SK-N-SH (cell line): ENCODE measurements around the gene ALAS2. TPM values are rescaled to one million over a fixed set of nuclear protein-coding genes. Genes with fewer than 3 reads are reported as not detected.

Source experiments
- CTCF ChIA-PET: fragments of 300-600, 350-600 bp; formaldehyde crosslinking; extraction: SDS; loops from one replicate; lab custom pipeline; 2021; lab: Yijun Ruan, JAX
- POLR2A ChIA-PET: fragments of 350-600 bp; sonication (Branson Sonifier 250); formaldehyde crosslinking; extraction: SDS; loops from one replicate; lab custom pipeline; 2020; ENCODE audit warnings: antibody characterized with exemption, inconsistent platforms; lab: Yijun Ruan, JAX
- DNase-seq: peaks from one replicate; pipeline ENCODE4 v3.0.0; 2012
- H2AFZ ChIP-seq: fragments of 200-600 bp; sonication (generic); 2 replicates; pipeline ENCODE4 v1.8.1; 2016; ENCODE audit warnings: antibody characterized with exemption, mild to moderate bottlenecking, low read depth
- H3F3A ChIP-seq: fragments of 200-600 bp; sonication (generic); replicated peaks from 2 replicates; pipeline ENCODE3; 2016; ENCODE audit warnings: antibody characterized with exemption, mild to moderate bottlenecking; ENCODE audit not compliant: insufficient read depth
- H3K27ac ChIP-seq, 2 experiments: fragments of 200-500 bp in 1 of 2; fragments of 200-600 bp in 1 of 2; sonication (Bioruptor generic) in 1 of 2; sonication (generic), shearing (Covaris generic) in 1 of 2; 2 replicates each; pipeline versions ENCODE4 v1.5.1 to v1.6.1; 2014 to 2016; ENCODE audit warnings: low read depth in 2 of 2, inconsistent platforms in 1 of 2, low read length in 1 of 2, mild to moderate bottlenecking in 1 of 2, mixed read lengths in 1 of 2
- H3K27me3 ChIP-seq: fragments of 200-600 bp; sonication (generic), shearing (Covaris generic); 2 replicates; pipeline ENCODE4 v1.6.1; 2016; ENCODE audit warnings: mixed run types; ENCODE audit not compliant: insufficient read depth
- H3K36me3 ChIP-seq, 2 experiments: fragments of 200-500 bp in 1 of 2; fragments of 200-600 bp in 1 of 2; sonication (Bioruptor generic) in 1 of 2; sonication (generic) in 1 of 2; replicated peaks in 1 of 2; 2 replicates each; pipeline versions ENCODE3 to v1.5.1; 2014 to 2016; ENCODE audit warnings: low read length in 1 of 2, mild to moderate bottlenecking in 1 of 2; ENCODE audit not compliant: insufficient read depth in 2 of 2, control insufficient read depth in 1 of 2
- H3K4me1 ChIP-seq, 2 experiments: fragments of 200-500 bp in 1 of 2; fragments of 200-600 bp in 1 of 2; sonication (Bioruptor generic) in 1 of 2; sonication (generic), shearing (Covaris generic) in 1 of 2; 2 replicates each; pipeline versions ENCODE4 v1.5.1 to v1.6.1; 2014 to 2016; ENCODE audit warnings: low read depth in 1 of 2, low read length in 1 of 2, mixed run types in 1 of 2; ENCODE audit not compliant: insufficient read depth in 2 of 2, control insufficient read depth in 1 of 2
- H3K4me2 ChIP-seq: fragments of 200-600 bp; sonication (generic), shearing (Covaris generic); 2 replicates; pipeline ENCODE4 v1.6.1; 2017; ENCODE audit warnings: mixed run types
- H3K4me3 ChIP-seq, 2 experiments: fragments of 200-500 bp in 1 of 2; fragments of 200-600 bp in 1 of 2; sonication (Bioruptor generic) in 1 of 2; sonication (generic), shearing (Covaris generic) in 1 of 2; 2 replicates each; pipeline versions ENCODE4 v1.5.1 to v1.8.1; 2014 to 2016; ENCODE audit warnings: low read depth in 2 of 2, inconsistent platforms in 1 of 2, low read length in 1 of 2, mild to moderate bottlenecking in 1 of 2, mixed read lengths in 1 of 2, moderate library complexity in 1 of 2
- H3K79me2 ChIP-seq: fragments of 200-600 bp; sonication (generic); 2 replicates; pipeline ENCODE4 v1.8.1; 2017; ENCODE audit warnings: mild to moderate bottlenecking; ENCODE audit not compliant: insufficient read depth
- H3K9ac ChIP-seq: fragments of 200-600 bp; sonication (generic); 2 replicates; pipeline ENCODE4 v1.6.1; 2017; ENCODE audit warnings: mixed run types
- H3K9me2 ChIP-seq: fragments of 200-600 bp; sonication (generic); 2 replicates; pipeline ENCODE4 v1.6.1; 2017; ENCODE audit warnings: mixed run types
- H3K9me3 ChIP-seq: fragments of 200-600 bp; sonication (generic); 2 replicates; pipeline ENCODE4 v1.6.1; 2017; ENCODE audit warnings: mixed run types, mild to moderate bottlenecking, moderate library complexity
- H4K20me1 ChIP-seq: fragments of 200-600 bp; sonication (generic); 2 replicates; pipeline ENCODE4 v1.6.1; 2017; ENCODE audit warnings: mild to moderate bottlenecking, mixed run types; ENCODE audit not compliant: insufficient read depth
- CTCF ChIP-seq: fragments of 200-600 bp; sonication (generic); IDR thresholded peaks from 2 replicates; pipeline ENCODE4 v1.6.1; 2017; ENCODE audit warnings: antibody characterized with exemption, mild to moderate bottlenecking, moderate library complexity
- ELF1 ChIP-seq: IDR thresholded peaks from 2 replicates; pipeline ENCODE4 v1.4.0; 2012
- EP300 ChIP-seq, 2 experiments: IDR thresholded peaks; 2 replicates each; pipeline versions ENCODE4 v1.4.0 to v1.6.1; 2012; ENCODE audit warnings: borderline replicate concordance in 1 of 2, low read depth in 1 of 2, low read length in 1 of 2
- EZH2phosphoT487 ChIP-seq: fragments of 200-600 bp; sonication (generic); IDR thresholded peaks from 2 replicates; pipeline ENCODE4 v1.6.1; 2017; ENCODE audit warnings: low read depth, mixed run types, mild to moderate bottlenecking, antibody characterized with exemption, moderate library complexity, borderline replicate concordance
- GATA2 ChIP-seq: sonication (generic); formaldehyde crosslinking; IDR thresholded peaks from 2 replicates; pipeline ENCODE4 v1.5.0; 2020; ENCODE audit warnings: mild to moderate bottlenecking, missing genetic modification reagents
- JUND ChIP-seq: IDR thresholded peaks from 2 replicates; pipeline ENCODE4 v1.4.0; 2012
- MEF2A ChIP-seq: IDR thresholded peaks from 2 replicates; pipeline ENCODE4 v1.4.0; 2012; ENCODE audit warnings: low read depth, borderline replicate concordance
- MXI1 ChIP-seq: IDR thresholded peaks from 2 replicates; pipeline ENCODE4 v1.6.1; 2012; ENCODE audit warnings: mild to moderate bottlenecking, low read depth, low read length, improper control_type of control experiment
- NFIC ChIP-seq: IDR thresholded peaks from 2 replicates; pipeline ENCODE4 v1.4.0; 2012; ENCODE audit warnings: borderline replicate concordance
- PBX3 ChIP-seq: IDR thresholded peaks from 2 replicates; pipeline ENCODE4; 2012
- RAD21 ChIP-seq: IDR thresholded peaks from 2 replicates; pipeline ENCODE4 v1.6.1; 2012; ENCODE audit warnings: mild to moderate bottlenecking, low read length
- RCOR1 ChIP-seq: fragments of 150-350 bp; IDR thresholded peaks from 2 replicates; pipeline ENCODE4 v1.6.1; 2017; ENCODE audit warnings: antibody characterized with exemption, low read length
- RFX5 ChIP-seq: IDR thresholded peaks from 2 replicates; pipeline ENCODE4 v1.6.1; 2012; ENCODE audit warnings: mild to moderate bottlenecking, improper control_type of control experiment, low read length
- USF2 ChIP-seq: fragments of 150-350 bp; IDR thresholded peaks from 2 replicates; pipeline ENCODE4 v1.6.1; 2017; ENCODE audit warnings: antibody characterized with exemption, low read length, low read depth, borderline replicate concordance
- WGBS: methylation state at CpG from one replicate; pipeline ENCODE4 v1.1.6; 2017; ENCODE audit warnings: low lambda C conversion rate; 5-methylcytosine and 5-hydroxymethylcytosine counted together
- polyA plus RNA-seq, 3 experiments: library from polyadenylated mRNA; depleted of rRNA; stranded (reverse); fragments of >200 nt; gene quantifications; 2 replicates each; pipeline ENCODE4 v1.2.3, GENCODE V29; 2012

The ALAS2 gene
- not detected in 2 replicates for polyA plus RNA-seq (2012; rRNA removed)
- polyA plus RNA-seq (2012; cell fraction: cytosol; rRNA removed), result not detected in 2 replicates
- not detected in 2 replicates for polyA plus RNA-seq (2012; cell fraction: nucleus; rRNA removed)

- no peaks in the 10 kb centered on the region for H3K9me2 ChIP-seq
- TF ChIP-seq GATA2 (CRISPR knock-in tag), result no peak
- TF ChIP-seq CTCF, result no peak
- no peak for TF ChIP-seq RFX5
- TF ChIP-seq PBX3, result no peak
- no peak for TF ChIP-seq MXI1
- TF ChIP-seq RCOR1, result no peak
- TF ChIP-seq EP300 (IDR thresholded peaks at IDR 0.05; ENCODE audit: borderline replicate concordance in 1 of 2, low read depth in 1 of 2, low read length in 1 of 2), result no peak
- no peak for TF ChIP-seq EZH2phosphoT487
- no peak for TF ChIP-seq NFIC
- no peak for TF ChIP-seq ELF1
- no peak for TF ChIP-seq RAD21
- no peak for TF ChIP-seq MEF2A
- no peak for TF ChIP-seq JUND
- H3K9ac ChIP-seq, result no peak within 1 kb of the TSS
- no peaks in the 10 kb centered on the region for H3F3A ChIP-seq
- ChIA-PET CTCF (interaction anchor here (1.1 kb wide), 1 partner anchor 43 kb away, joined by 3 read pairs; no protein-coding TSS in a partner anchor), POLR2A (no interaction called here)
- H2AFZ ChIP-seq, result no peak within 1 kb of the TSS
- no peak within 1 kb of the TSS for H3K27ac ChIP-seq
- no peaks in the 10 kb centered on the region for H3K27me3 ChIP-seq
- H3K36me3 ChIP-seq, result no peaks in the 10 kb centered on the region
- no peaks in the 10 kb centered on the region for H3K4me1 ChIP-seq
- no peak within 1 kb of the TSS for H3K4me3 ChIP-seq
- no peak within 1 kb of the TSS for H3K4me2 ChIP-seq
- no peak for DNase-seq
- WGBS, result 32% methylated on average over 7 of the region's 7 CpGs
- no peaks in the 10 kb centered on the region for H3K79me2 ChIP-seq
- no peaks in the 10 kb centered on the region for H4K20me1 ChIP-seq
- no peaks in the 10 kb centered on the region for H3K9me3 ChIP-seq
Observed at GRCh38 chrX:55030271-55031205, at the start of gene ALAS2. ALAS2 (minus strand) TSS chrX:55030977; CDS start chrX:55026000, 4,977 bp downstream.

GRCh38 chrX:55074851-55075467 lies 44.2 kb upstream of the ALAS2 start, which contains the start of gene PAGE2B:
PAGE2B (plus strand) TSS chrX:55075030; CDS start chrX:55076042, 1,012 bp downstream.
- Histone ChIP-seq H3F3A (no peaks in the 10 kb centered on the region), H3K27me3 (no peaks in the 10 kb centered on the region; the same call in 1 of the 2 replicates), H3K36me3 (no peaks in the 10 kb centered on the region), H3K9me3 (no peaks in the 10 kb centered on the region), H4K20me1 (no peaks in the 10 kb centered on the region), H3K9ac (no peak within 1 kb of the TSS), H3K4me2 (no peak within 1 kb of the TSS), H2AFZ (no peak within 1 kb of the TSS), H3K9me2 (no peaks in the 10 kb centered on the region), H3K27ac (no peak within 1 kb of the TSS), H3K4me1 (no peaks in the 10 kb centered on the region), H3K79me2 (no peaks in the 10 kb centered on the region), H3K4me3 (no peak within 1 kb of the TSS)
- TF ChIP-seq USF2, result no peak
- no peak for DNase-seq
- WGBS, result 64% methylated on average over 34 of the region's 36 CpGs
- POLR2A ChIA-PET, result no interaction called here
- CTCF ChIA-PET, result no interaction called here
